GM19099 (cell line): ENCODE measurements around the gene TMEM114.

Experiments
- POLR2A ChIP-seq: IDR thresholded peaks from 3 replicates; pipeline ENCODE4 v1.6.1; 2011; ENCODE audit warnings: low read depth; ENCODE audit not compliant: insufficient read length; ENCODE audit errors: extremely low read depth

The TMEM114 gene

DNA sequence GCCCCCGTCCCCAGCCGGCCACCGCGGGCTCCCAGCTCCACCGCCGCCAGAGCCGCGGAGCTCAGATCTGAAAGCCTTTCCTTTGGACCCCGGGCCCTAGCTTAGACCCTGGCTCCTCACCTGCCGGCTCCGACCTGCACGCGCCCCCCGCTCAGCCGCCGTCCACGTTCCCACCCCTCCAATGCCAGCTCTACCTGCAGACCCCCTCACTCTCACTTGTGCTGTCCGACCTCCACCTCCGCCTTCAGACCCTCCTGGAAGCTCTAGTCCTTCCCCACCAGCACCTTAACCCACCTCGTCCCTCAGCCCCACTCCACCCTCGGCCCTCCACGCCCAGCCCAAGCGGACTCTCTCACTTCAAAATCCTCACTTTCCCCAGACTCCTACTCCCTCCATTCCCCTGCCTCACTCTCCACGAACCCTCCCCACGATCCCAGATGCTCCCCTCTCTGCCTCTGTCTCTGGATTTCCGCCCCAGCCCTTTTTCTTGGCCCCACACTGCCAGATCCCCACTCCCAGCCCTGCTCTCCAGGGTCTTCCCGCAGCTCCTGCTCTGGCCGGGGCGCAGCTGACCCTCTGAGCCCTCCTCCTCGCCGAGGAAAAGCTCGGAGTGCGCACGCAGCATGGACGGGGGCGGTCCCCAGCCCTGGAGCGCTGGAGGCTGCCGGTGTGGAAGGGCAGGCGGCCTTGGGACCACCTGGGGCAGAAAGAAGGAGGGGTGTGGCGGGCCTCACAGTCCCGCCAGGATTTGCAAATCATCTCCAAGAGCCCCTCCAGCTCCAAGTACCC, at the start of gene TMEM114:
TSS of gene TMEM114 (minus strand) at position 612 of the 789 bp plus-strand sequence. CDS start 673 bp downstream, outside the sequence.
- TF ChIP-seq POLR2A, result no peak

GRCh38 chr16:8639694-8640093, 49.4 kb upstream of the TMEM114 start:
- TF ChIP-seq POLR2A, result no peak

- no peak for TF ChIP-seq POLR2A
Measured at GRCh38 chr16:8634991-8635736, 44.9 kb upstream of the TMEM114 start.

- no peak for TF ChIP-seq POLR2A
Measured at GRCh38 chr16:8632675-8633182, 42.4 kb upstream of the TMEM114 start.

DNA sequence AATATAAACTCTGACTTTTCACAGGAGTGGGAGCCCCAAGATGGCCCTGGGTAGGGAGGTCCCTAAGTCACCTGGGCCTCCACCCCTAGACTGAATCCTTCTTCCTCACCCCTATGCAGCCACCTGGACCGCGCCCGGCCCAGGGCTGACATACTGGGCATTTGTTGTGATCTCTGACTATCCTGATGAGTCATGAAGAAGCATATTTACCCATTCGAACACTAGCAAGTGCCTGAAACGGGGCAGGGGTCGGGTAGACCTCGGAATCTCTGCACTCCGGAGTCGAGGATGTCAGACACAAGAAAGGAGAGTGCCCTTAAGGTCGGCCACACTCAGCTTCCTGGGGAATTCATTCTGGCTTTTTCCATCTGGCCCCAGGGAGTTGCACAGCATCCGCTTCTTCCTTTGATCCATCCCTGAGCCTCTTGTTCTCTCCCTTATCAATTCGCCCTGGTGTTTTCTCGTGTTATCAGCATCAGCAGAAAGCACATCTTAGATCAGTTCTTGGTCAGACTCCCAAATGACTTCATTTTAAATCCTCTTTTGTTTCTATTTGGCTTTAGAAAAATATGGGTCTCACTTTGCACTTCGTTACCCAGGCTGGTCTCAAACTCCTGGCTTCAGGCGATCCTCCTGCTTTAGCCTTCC, 41.6 kb upstream of the TMEM114 start:
- no peak for TF ChIP-seq POLR2A

- TF ChIP-seq POLR2A, result no peak
Measured at GRCh38 chr16:8631373-8631772, 41.1 kb upstream of the TMEM114 start.

GRCh38 chr16:8630255-8630953, 40.1 kb upstream of the TMEM114 start:
- TF ChIP-seq POLR2A, result no peak

GRCh38 chr16:8628981-8629725, 38.8 kb upstream of the TMEM114 start:
- no peak for TF ChIP-seq POLR2A

DNA sequence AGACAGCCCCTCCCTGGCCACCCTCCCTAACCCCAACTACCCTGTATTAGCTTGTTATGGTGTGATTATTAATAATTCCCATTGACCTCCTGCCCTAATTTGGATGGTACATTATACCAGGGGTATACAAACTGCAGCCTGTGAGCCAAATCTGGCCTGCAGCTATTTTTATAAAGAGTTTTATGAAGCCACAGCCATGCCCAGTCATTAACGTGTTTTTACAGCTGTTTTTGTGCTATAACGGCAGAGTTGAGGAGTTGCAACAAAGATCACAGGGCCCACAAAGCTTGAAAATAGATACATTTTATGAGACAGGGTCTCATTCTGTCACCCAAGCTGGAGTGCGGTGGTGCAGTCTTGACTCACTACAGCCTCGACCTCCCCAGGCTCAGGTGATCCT, 37.1 kb upstream of the TMEM114 start:
- no peak for TF ChIP-seq POLR2A

GRCh38 chr16:8626946-8627345, 36.6 kb upstream of the TMEM114 start:
- TF ChIP-seq POLR2A, result no peak

DNA sequence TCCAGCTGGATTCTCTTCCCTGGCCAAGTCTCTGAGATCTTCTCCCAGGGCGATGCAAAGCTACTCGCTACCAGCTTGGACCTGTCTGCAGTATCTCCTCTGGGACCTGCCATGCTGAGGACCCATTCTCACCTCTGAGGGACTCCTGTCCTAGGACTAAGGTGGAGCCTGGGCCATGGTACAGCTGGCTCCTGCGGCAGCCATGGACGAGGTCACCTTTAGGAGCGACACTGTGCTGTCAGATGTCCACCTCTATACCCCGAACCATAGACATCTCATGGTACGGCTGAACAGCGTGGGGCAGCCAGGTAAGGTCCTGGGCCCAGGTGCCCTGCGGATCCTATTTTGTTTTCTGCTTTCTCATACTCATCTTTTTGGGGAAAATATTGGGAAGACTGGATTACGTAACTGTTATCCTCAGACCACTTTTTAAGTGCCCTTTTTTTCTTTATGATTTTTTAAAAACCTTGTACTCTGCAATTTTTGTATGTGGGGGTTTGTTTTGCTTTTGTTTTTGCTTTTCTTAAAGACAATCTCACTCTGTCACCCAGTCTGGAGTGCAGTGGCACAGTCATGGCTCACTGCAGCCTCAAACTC, 35.3 kb upstream of the TMEM114 start:
- no peak for TF ChIP-seq POLR2A

DNA sequence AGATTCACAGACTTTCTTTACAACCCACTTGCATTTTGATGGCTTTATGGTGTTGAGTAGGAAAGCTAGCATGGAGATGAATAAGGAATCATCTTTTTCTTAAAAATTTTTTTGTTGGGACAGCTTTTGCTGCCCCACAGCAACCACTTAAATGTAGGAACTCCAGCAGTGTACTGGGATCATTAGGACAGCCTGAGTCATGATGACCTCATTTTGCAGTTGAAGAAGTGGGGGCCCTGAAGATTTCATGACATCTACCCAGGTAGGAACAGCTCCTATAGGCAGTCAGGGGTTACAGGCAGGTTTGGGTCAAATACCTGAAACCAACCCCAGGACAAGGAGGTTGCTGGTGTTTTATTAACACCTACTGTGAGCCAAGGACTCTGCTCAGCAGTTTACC, 33.3 kb upstream of the TMEM114 start:
- no peak for TF ChIP-seq POLR2A

DNA sequence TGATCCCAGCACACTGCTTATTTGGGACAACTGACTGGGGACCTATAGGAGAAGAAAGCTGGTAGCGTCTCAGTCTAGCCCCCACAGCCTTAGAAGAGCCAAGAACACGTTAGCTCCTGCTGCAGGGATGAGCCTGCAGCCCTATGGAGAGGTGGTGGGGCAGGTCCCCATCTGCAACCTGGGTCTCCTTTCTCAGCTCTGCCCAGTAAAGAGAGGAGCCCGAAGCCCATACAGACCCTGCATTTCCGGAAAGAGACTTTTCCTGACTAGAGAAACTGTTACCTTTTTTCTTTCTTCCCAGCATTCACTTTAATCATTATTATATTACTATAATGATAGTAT, 32.0 kb upstream of the TMEM114 start:
- TF ChIP-seq POLR2A, result no peak
